ENCODE data around the gene IL1R2. TPM values are rescaled to one million over a fixed set of nuclear protein-coding genes. Genes with fewer than 3 reads are reported as not detected.

The IL1R2 gene
- total and polyA plus RNA-seq, 9 of the 15 experiments (the other 6 are each of a cell fraction or from before 2014, with no cell fraction given) = 0.13 TPM; not detected in 8

GRCh38 chr2:102073168-102073724, 81.5 kb downstream of the IL1R2 start (continued):
- TF ChIP-seq JUND (IDR thresholded peaks at IDR 0.05; ENCODE audit: borderline replicate concordance, low read depth, low read length) (peak; percentile 29; the same call in 1 of the 2 replicates), JUND (tag; IDR thresholded peaks at IDR 0.05; ENCODE audit: borderline replicate concordance, low read depth, low read length) (no peak; the same call in 2 of the 3 replicates), NFIC (IDR thresholded peaks at IDR 0.05) (no peak), ZBTB43 (CRISPR knock-in tag; IDR thresholded peaks at IDR 0.05) (no peak), ZBTB12 (CRISPR knock-in tag; IDR thresholded peaks at IDR 0.05) (no peak), STAT5B (CRISPR knock-in tag; IDR thresholded peaks at IDR 0.05) (no peak), E2F1 (CRISPR knock-in tag; IDR thresholded peaks at IDR 0.05) (no peak), ZNF561 (CRISPR knock-in tag; conservative IDR thresholded peaks at IDR 0.05) (no peak)

Data from K562 (cell line).